IMR-90 (cell line): ENCODE results near the gene FDPS. TPM values are rescaled to one million over a fixed set of nuclear protein-coding genes. Genes with fewer than 3 reads are reported as not detected.

ENCODE experiments used
- ATAC-seq: fragments of 200-7000 bp; cut with Tn5 transposase; 2 replicates; pipeline ENCODE4 v1.9.1; 2020; ENCODE audit warnings: low read depth, mild to moderate bottlenecking, moderate library complexity
- BruUV-seq: library from RNA; stranded (reverse); fragments of 400-500 nt; replicated peaks from 2 replicates; lab custom pipeline; 2021; lab: Mats Ljungman, UMichigan
- CTCF ChIA-PET: fragments of 300-600 bp; formaldehyde crosslinking; extraction: SDS; loops from one replicate; lab custom pipeline; 2021; ENCODE audit warnings: antibody characterized with exemption; lab: Yijun Ruan, JAX
- POLR2A ChIA-PET: fragments of 300-600 bp; sonication (Branson Sonifier 250); formaldehyde crosslinking; loops from one replicate; lab custom pipeline; 2022; ENCODE audit warnings: antibody characterized with exemption; ENCODE audit not compliant: unreplicated experiment; lab: Charles Lee
- DNase-seq: peaks from one replicate; pipeline ENCODE4 v3.0.0; 2013
- H2AFZ ChIP-seq: replicated peaks from 2 replicates; pipeline ENCODE3; 2013; ENCODE audit warnings: low read length, mild to moderate bottlenecking; ENCODE audit not compliant: poor library complexity
- H2AK5ac ChIP-seq: 2 replicates; pipeline ENCODE4 v1.6.1; 2013; ENCODE audit warnings: low read depth, low read length, inconsistent platforms
- H2AK9ac ChIP-seq: replicated peaks from 2 replicates; pipeline ENCODE3; 2013; ENCODE audit warnings: mild to moderate bottlenecking, low read depth, low read length, moderate library complexity; ENCODE audit not compliant: poor library complexity
- H2BK120ac ChIP-seq: 2 replicates; pipeline ENCODE4 v1.6.1; 2013; ENCODE audit warnings: low read depth, low read length, inconsistent platforms
- H2BK15ac ChIP-seq: 3 replicates; pipeline ENCODE4 v1.6.1; 2013; ENCODE audit warnings: low read depth, low read length, inconsistent platforms
- H2BK20ac ChIP-seq: 2 replicates; pipeline ENCODE4 v1.6.1; 2013; ENCODE audit warnings: low read depth, mild to moderate bottlenecking, inconsistent platforms, low read length, moderate library complexity
- H2BK5ac ChIP-seq: 2 replicates; pipeline ENCODE4 v1.6.1; 2013; ENCODE audit warnings: mild to moderate bottlenecking, low read depth, low read length, inconsistent platforms; ENCODE audit not compliant: poor library complexity, severe bottlenecking
- H3K14ac ChIP-seq: replicated peaks from 2 replicates; pipeline ENCODE4 v1.6.1; 2013; ENCODE audit warnings: low read depth, low read length, inconsistent platforms
- H3K18ac ChIP-seq: 2 replicates; pipeline ENCODE4 v1.6.1; 2013; ENCODE audit warnings: low read depth, low read length, control low read depth
- H3K23ac ChIP-seq: 2 replicates; pipeline ENCODE4 v1.6.1; 2013; ENCODE audit warnings: low read depth, low read length, inconsistent platforms
- H3K27ac ChIP-seq: 2 replicates; pipeline ENCODE4 v1.5.1; 2013; ENCODE audit warnings: mild to moderate bottlenecking, control low read depth, low read length; ENCODE audit not compliant: insufficient read depth
- H3K27me3 ChIP-seq: 2 replicates; pipeline ENCODE4 v1.6.1; 2013; ENCODE audit warnings: low read length; ENCODE audit not compliant: control insufficient read depth, insufficient read depth
- H3K36me3 ChIP-seq: 2 replicates; pipeline ENCODE4 v1.6.1; 2013; ENCODE audit warnings: low read length, mixed read lengths; ENCODE audit not compliant: control insufficient read depth, insufficient read depth
- H3K4ac ChIP-seq: 2 replicates; pipeline ENCODE4 v1.6.1; 2013; ENCODE audit warnings: low read depth, low read length, inconsistent platforms
- H3K4me1 ChIP-seq: 2 replicates; pipeline ENCODE4 v1.6.1; 2013; ENCODE audit warnings: low read length, mixed read lengths; ENCODE audit not compliant: control insufficient read depth, insufficient read depth
- H3K4me2 ChIP-seq: 2 replicates; pipeline ENCODE4 v1.6.1; 2013; ENCODE audit warnings: low read depth, mild to moderate bottlenecking, control low read depth, low read length, moderate library complexity
- H3K4me3 ChIP-seq: 2 replicates; pipeline ENCODE4 v1.5.1; 2013; ENCODE audit warnings: low read depth, mild to moderate bottlenecking, control low read depth, low read length, moderate library complexity; ENCODE audit not compliant: insufficient read depth
- H3K56ac ChIP-seq: 2 replicates; pipeline ENCODE4 v1.6.1; 2013; ENCODE audit warnings: low read length, inconsistent platforms; ENCODE audit not compliant: insufficient read depth; ENCODE audit errors: extremely low read depth
- H3K79me1 ChIP-seq, 2 experiments: 2 replicates each; pipeline ENCODE4 v1.6.1; 2013; ENCODE audit warnings: low read length in 2 of 2, inconsistent platforms in 1 of 2, low read depth in 1 of 2
- H3K9ac ChIP-seq: 2 replicates; pipeline ENCODE4 v1.6.1; 2013; ENCODE audit warnings: low read depth, low read length, control low read depth
- H3K9me1 ChIP-seq: 2 replicates; pipeline ENCODE4 v1.6.1; 2013; ENCODE audit warnings: low read length, inconsistent platforms; ENCODE audit not compliant: insufficient read depth
- H3K9me3 ChIP-seq: 2 replicates; pipeline ENCODE4 v1.6.1; 2013; ENCODE audit warnings: low read length; ENCODE audit not compliant: control insufficient read depth, insufficient read depth
- H4K20me1 ChIP-seq: 2 replicates; pipeline ENCODE4 v1.6.1; 2013; ENCODE audit warnings: low read length, inconsistent platforms; ENCODE audit not compliant: insufficient read depth
- H4K5ac ChIP-seq: 2 replicates; pipeline ENCODE4 v1.6.1; 2013; ENCODE audit warnings: mild to moderate bottlenecking, low read depth, low read length, control low read depth
- H4K8ac ChIP-seq, 2 experiments: 2 replicates each; pipeline ENCODE4 v1.6.1; 2013; ENCODE audit warnings: low read depth in 2 of 2, low read length in 2 of 2, control low read depth in 1 of 2, inconsistent platforms in 1 of 2
- H4K91ac ChIP-seq: 2 replicates; pipeline ENCODE4 v1.6.1; 2013; ENCODE audit warnings: low read depth, low read length, inconsistent platforms; ENCODE audit not compliant: insufficient read depth
- BHLHE40 ChIP-seq: fragments of 150-350 bp; IDR thresholded peaks from 2 replicates; pipeline ENCODE4 v1.6.1; 2016; ENCODE audit warnings: mild to moderate bottlenecking, low read depth, low read length
- CEBPB ChIP-seq: IDR thresholded peaks from 2 replicates; pipeline ENCODE4 v1.6.1; 2012; ENCODE audit warnings: low read depth, low read length, improper control_type of control experiment
- CHD1 ChIP-seq: IDR thresholded peaks from 2 replicates; pipeline ENCODE4 v1.6.1; 2012; ENCODE audit warnings: low read depth, low read length, improper control_type of control experiment
- FOS ChIP-seq: fragments of 150-350 bp; IDR thresholded peaks from 2 replicates; pipeline ENCODE4 v1.6.1; 2016; ENCODE audit warnings: low read depth, low read length
- MAFK ChIP-seq: IDR thresholded peaks from 2 replicates; pipeline ENCODE4 v1.6.1; 2012; ENCODE audit warnings: low read depth, low read length, improper control_type of control experiment
- MAZ ChIP-seq: IDR thresholded peaks from 2 replicates; pipeline ENCODE4 v1.6.1; 2012; ENCODE audit warnings: low read depth, mild to moderate bottlenecking, low read length, improper control_type of control experiment, moderate library complexity, borderline replicate concordance
- MXI1 ChIP-seq: IDR thresholded peaks from 2 replicates; pipeline ENCODE4 v1.6.1; 2012; ENCODE audit warnings: low read depth, mild to moderate bottlenecking, low read length, moderate library complexity, borderline replicate concordance
- NFE2L2 ChIP-seq: fragments of 150-350 bp; IDR thresholded peaks from 2 replicates; pipeline ENCODE4 v1.6.1; 2016; ENCODE audit warnings: low read depth, mild to moderate bottlenecking, low read length
- RAD21 ChIP-seq: IDR thresholded peaks from 2 replicates; pipeline ENCODE4 v1.6.1; 2012; ENCODE audit warnings: low read length, improper control_type of control experiment
- RCOR1 ChIP-seq: IDR thresholded peaks from 2 replicates; pipeline ENCODE4 v1.6.1; 2012; ENCODE audit warnings: mild to moderate bottlenecking, low read length, improper control_type of control experiment; ENCODE audit not compliant: insufficient replicate concordance
- RFX5 ChIP-seq: IDR thresholded peaks from 2 replicates; pipeline ENCODE4 v1.8.0; 2012; ENCODE audit warnings: low read depth, mild to moderate bottlenecking, low read length, moderate library complexity
- SMC3 ChIP-seq: fragments of 150-350 bp; IDR thresholded peaks from 2 replicates; pipeline ENCODE4 v1.6.1; 2016; ENCODE audit warnings: low read depth, mild to moderate bottlenecking, antibody characterized with exemption, low read length, moderate library complexity
- WGBS, 2 experiments: methylation state at CpG; one replicate each; pipeline versions ENCODE4 v1.1.5 to v1.1.7; 2013; ENCODE audit warnings: missing lambda C conversion rate in 2 of 2; ENCODE audit not compliant: insufficient read length in 1 of 2; ENCODE audit errors: extremely low coverage in 2 of 2; 5-methylcytosine and 5-hydroxymethylcytosine counted together
- dilution Hi-C: fragments of 300-500 bp; cut with HindIII; formaldehyde crosslinking; loops from one replicate; pipeline ENCODE4 v1.14.3; 2018; ENCODE audit warnings: low sequenced_read_pairs; ENCODE audit not compliant: unreplicated experiment
- in situ Hi-C: fragments of 300-500 bp; cut with MboI; formaldehyde crosslinking; loops from 3 replicates; pipeline ENCODE4 v1.14.3; 2019; ENCODE audit warnings: low sequenced_read_pairs, inconsistent platforms, mixed read lengths
- intact Hi-C: fragments of 100-400 bp; cut with micrococcal nuclease; formaldehyde crosslinking; loops from 2 replicates; pipeline ENCODE4 v1.10.0; 2022
- polyA plus RNA-seq, 3 experiments: library from polyadenylated mRNA; depleted of rRNA; stranded (reverse); fragments of >200 nt; gene quantifications; 2 replicates each; pipeline ENCODE4 v1.2.3, GENCODE V29; 2012; ENCODE audit warnings: low replicate concordance in 1 of 3
- total RNA-seq: library from RNA; depleted of rRNA; stranded (reverse); fragments of >200 nt; gene quantifications from 2 replicates; pipeline ENCODE4 v1.2.3, GENCODE V29; 2012
- TF ChIP-seq, protein P1 (sequence below): fragments of 150-350 bp; IDR thresholded peaks from 2 replicates; pipeline ENCODE4 v1.6.1; 2016; ENCODE audit warnings: low read depth, mild to moderate bottlenecking, low read length, moderate library complexity, borderline replicate concordance
- TF ChIP-seq, protein P2 (sequence below): conservative IDR thresholded peaks from 2 replicates; pipeline ENCODE4 v1.5.1; 2012; ENCODE audit warnings: mild to moderate bottlenecking, low read depth, low read length, improper control_type of control experiment
- TF ChIP-seq, protein P3 (sequence below): fragments of 150-350 bp; IDR thresholded peaks from 2 replicates; pipeline ENCODE4 v1.6.1; 2017; ENCODE audit warnings: mild to moderate bottlenecking, antibody characterized with exemption, low read length, low read depth

The FDPS gene
- total and polyA plus RNA-seq, 2 of the 4 experiments (the other 2 are of a cell fraction) = 183 to 191 TPM

DNA sequence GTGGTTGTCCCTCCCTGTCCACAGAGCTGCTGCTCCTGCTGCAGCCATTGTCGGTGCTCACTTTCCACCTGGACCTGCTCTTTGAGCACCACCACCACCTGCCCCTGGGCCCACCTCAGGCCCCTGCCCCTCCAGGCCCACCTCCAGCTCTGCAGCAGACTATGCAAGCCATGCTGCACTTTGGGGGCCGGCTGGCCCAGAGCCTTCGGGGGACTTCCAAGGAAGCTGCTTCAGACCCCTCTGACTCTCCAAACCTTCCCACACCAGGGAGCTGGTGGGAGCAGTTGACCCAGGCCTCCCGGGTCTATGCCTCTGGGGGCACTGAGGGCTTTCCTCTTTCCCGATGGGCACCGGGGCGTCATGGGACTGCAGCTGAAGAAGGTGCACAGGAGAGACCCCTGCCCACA lies 18.0 kb downstream of the FDPS start:
- Histone ChIP-seq H3K4ac (no peak overlapping the region), H3K14ac (no peak overlapping the region), H3K9me1 (peaks cover 19% of the 10 kb centered on the region; the same call in 1 of the 2 replicates), H4K5ac (no peak overlapping the region), H2AK5ac (no peak overlapping the region), H3K9me3 (no peaks in the 10 kb centered on the region), H3K4me2 (no peak overlapping the region), H3K9ac (no peak overlapping the region), H4K8ac (no peak overlapping the region), H2BK5ac (no peak overlapping the region), H3K36me3 (peaks cover 34% of the 10 kb centered on the region), H3K56ac (no peak overlapping the region), H3K18ac (no peak overlapping the region), H3K4me3 (no peak overlapping the region), H2BK120ac (no peak overlapping the region), H2BK15ac (no peak overlapping the region), H3K23ac (no peak overlapping the region; the same call in 1 of the 2 replicates), H2BK20ac (no peak overlapping the region), H4K20me1 (peaks cover 30% of the 10 kb centered on the region), H3K27ac (no peak overlapping the region), H3K79me1 (peaks cover 16 to 46% of the 10 kb centered on the region in 2 experiments), H4K91ac (no peak overlapping the region), H2AFZ (no peak overlapping the region), H3K4me1 (peaks cover 15% of the 10 kb centered on the region; the same call in 1 of the 2 replicates), H3K27me3 (no peaks in the 10 kb centered on the region), H2AK9ac (peak overlapping the region; percentile 39)
- in situ Hi-C loops = no loop called here
- POLR2A ChIA-PET = interaction anchor here (0.5 kb wide), 1 partner anchor 209 kb away, joined by 18 read pairs; no protein-coding TSS in a partner anchor
- BruUV-seq = no TSS peak
- intact Hi-C loops = loop anchor here (10.0 kb wide), 1 partner anchor 122 kb away; the partner anchor contains the start of genes MTX1 and THBS3
- ATAC-seq (no peak), DNase-seq (no peak)
- no CpG with 5 or more reads among the region's 7 CpGs for WGBS, 2 experiments
- dilution Hi-C loops = no loop called here
- CTCF ChIA-PET = no interaction called here
- TF ChIP-seq BHLHE40 (no peak), RAD21 (no peak), MAZ (no peak), CEBPB (no peak), MAFK (no peak), RFX5 (no peak), NFE2L2 (no peak), RCOR1 (no peak), MXI1 (no peak), SMC3 (no peak), FOS (no peak), CHD1 (no peak)
- TF ChIP-seq, protein P1, sequence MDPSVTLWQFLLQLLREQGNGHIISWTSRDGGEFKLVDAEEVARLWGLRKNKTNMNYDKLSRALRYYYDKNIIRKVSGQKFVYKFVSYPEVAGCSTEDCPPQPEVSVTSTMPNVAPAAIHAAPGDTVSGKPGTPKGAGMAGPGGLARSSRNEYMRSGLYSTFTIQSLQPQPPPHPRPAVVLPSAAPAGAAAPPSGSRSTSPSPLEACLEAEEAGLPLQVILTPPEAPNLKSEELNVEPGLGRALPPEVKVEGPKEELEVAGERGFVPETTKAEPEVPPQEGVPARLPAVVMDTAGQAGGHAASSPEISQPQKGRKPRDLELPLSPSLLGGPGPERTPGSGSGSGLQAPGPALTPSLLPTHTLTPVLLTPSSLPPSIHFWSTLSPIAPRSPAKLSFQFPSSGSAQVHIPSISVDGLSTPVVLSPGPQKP = no peak
- TF ChIP-seq, protein P2, sequence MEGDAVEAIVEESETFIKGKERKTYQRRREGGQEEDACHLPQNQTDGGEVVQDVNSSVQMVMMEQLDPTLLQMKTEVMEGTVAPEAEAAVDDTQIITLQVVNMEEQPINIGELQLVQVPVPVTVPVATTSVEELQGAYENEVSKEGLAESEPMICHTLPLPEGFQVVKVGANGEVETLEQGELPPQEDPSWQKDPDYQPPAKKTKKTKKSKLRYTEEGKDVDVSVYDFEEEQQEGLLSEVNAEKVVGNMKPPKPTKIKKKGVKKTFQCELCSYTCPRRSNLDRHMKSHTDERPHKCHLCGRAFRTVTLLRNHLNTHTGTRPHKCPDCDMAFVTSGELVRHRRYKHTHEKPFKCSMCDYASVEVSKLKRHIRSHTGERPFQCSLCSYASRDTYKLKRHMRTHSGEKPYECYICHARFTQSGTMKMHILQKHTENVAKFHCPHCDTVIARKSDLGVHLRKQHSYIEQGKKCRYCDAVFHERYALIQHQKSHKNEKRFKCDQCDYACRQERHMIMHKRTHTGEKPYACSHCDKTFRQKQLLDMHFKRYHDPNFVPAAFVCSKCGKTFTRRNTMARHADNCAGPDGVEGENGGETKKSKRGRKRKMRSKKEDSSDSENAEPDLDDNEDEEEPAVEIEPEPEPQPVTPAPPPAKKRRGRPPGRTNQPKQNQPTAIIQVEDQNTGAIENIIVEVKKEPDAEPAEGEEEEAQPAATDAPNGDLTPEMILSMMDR = no peak
- TF ChIP-seq, protein P3, sequence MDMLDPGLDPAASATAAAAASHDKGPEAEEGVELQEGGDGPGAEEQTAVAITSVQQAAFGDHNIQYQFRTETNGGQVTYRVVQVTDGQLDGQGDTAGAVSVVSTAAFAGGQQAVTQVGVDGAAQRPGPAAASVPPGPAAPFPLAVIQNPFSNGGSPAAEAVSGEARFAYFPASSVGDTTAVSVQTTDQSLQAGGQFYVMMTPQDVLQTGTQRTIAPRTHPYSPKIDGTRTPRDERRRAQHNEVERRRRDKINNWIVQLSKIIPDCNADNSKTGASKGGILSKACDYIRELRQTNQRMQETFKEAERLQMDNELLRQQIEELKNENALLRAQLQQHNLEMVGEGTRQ = no peak
